GM20000 (cell line): ENCODE results near the gene IL2RA.

ENCODE experiments used
- DNase-seq: peaks from one replicate; pipeline ENCODE4 v3.0.0; 2012; ENCODE audit warnings: low spot score
- TF ChIP-seq, protein P1 (sequence below): IDR thresholded peaks from 2 replicates; pipeline ENCODE4 v1.5.1; 2012; ENCODE audit warnings: mild to moderate bottlenecking, control low read depth; ENCODE audit errors: extremely low read depth, missing control alignments

The IL2RA gene

DNA sequence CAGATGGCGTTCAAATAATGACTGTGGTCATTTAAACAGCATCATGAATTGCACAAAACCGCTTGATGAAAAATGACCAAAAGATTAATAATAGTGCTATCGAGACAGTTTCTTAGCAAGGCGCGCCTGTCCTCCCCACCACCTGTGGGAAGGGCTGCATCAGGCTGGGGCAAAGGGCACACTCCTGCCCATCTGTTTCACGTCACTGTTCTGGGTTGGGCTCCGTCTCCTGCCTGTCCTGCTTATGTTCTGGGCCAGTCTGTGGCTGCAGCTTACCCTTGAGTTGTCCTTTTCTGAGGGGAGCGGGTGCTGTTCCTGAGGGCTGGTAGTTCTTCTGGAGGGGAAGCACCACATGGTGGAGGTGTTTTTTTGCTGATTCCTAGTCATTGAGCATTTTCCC lies 40.0 kb upstream of the IL2RA start:
- TF ChIP-seq, protein P1, sequence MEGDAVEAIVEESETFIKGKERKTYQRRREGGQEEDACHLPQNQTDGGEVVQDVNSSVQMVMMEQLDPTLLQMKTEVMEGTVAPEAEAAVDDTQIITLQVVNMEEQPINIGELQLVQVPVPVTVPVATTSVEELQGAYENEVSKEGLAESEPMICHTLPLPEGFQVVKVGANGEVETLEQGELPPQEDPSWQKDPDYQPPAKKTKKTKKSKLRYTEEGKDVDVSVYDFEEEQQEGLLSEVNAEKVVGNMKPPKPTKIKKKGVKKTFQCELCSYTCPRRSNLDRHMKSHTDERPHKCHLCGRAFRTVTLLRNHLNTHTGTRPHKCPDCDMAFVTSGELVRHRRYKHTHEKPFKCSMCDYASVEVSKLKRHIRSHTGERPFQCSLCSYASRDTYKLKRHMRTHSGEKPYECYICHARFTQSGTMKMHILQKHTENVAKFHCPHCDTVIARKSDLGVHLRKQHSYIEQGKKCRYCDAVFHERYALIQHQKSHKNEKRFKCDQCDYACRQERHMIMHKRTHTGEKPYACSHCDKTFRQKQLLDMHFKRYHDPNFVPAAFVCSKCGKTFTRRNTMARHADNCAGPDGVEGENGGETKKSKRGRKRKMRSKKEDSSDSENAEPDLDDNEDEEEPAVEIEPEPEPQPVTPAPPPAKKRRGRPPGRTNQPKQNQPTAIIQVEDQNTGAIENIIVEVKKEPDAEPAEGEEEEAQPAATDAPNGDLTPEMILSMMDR: no peak
- no peak for DNase-seq

DNA sequence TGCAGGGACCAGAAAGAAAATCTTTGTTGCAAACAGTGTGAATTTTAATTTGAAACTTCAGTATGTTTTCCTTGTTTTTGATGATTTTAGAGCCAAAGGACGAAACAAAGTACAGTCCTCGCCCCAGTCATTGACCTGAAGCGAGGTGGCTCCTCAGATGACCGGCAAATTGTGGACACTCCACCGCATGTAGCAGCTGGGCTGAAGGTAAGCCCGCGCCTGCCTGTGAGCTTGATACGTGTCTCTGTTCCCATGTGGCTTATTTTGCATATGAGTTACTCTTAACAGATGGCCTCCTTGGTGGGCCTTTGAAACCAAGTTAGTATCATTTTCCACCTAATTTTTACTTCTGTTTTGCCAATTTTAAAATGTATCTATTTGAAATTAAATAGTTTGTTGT lies 39.0 kb upstream of the IL2RA start:
- DNase-seq: peak; percentile 56
- TF ChIP-seq, protein P1: no peak

DNA sequence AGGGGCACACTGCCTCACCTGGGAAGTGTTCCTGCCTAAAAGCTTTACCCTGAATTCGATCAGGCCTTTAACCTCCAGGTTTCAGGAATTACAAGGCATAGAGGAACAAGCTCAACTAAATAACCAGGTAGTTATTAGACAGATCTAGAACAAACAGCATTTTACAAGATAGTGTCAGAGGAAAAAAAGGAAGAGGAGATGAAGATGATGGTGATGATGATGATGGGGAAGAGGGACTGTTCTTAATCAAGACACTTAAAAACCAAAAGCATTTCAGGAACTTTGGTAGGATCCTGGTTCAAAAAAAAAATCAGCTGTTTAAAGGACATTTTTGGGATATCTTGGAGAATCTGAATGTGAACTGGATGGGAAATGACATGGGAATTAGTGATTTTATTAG lies 38.2 kb upstream of the IL2RA start:
- DNase-seq: no peak
- TF ChIP-seq, protein P1: no peak

DNA sequence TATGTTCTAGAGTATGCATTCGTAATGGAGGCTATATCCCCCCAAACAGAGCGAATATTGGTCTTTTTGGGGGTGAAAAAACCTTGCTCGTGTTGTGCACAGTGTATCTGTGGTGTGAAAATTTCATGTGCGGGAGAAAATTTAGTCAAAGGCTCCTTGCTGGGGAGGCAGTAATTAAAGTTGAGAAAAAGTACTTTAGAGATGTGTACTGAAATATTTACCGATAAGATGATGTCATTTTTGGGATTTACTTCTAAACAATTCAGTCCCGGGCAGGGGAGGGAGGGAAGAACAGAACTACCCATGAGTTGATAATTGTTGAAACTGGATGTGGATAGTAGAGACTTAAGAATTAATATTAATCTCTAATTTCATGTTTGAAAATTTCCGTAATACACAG lies 36.0 kb upstream of the IL2RA start:
- TF ChIP-seq, protein P1: no peak
- DNase-seq: no peak

DNA sequence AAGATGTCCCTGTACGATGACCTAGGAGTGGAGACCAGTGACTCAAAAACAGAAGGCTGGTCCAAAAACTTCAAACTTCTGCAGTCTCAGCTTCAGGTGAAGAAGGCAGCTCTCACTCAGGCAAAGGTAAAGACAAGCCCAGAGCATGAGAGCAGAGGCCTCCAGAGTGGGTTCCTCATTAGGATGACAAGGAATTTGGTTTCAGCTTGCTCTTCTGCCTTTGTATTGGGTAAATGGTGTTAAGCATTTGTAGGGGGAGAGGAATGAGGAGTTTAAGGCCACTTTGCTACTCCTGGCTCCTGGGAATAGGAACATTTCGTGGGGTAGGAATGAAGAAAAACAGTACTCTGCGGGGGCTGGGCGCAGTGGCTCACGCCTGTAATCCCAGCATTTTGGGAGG lies 34.9 kb upstream of the IL2RA start:
- TF ChIP-seq, protein P1: no peak
- no peak for DNase-seq

DNA sequence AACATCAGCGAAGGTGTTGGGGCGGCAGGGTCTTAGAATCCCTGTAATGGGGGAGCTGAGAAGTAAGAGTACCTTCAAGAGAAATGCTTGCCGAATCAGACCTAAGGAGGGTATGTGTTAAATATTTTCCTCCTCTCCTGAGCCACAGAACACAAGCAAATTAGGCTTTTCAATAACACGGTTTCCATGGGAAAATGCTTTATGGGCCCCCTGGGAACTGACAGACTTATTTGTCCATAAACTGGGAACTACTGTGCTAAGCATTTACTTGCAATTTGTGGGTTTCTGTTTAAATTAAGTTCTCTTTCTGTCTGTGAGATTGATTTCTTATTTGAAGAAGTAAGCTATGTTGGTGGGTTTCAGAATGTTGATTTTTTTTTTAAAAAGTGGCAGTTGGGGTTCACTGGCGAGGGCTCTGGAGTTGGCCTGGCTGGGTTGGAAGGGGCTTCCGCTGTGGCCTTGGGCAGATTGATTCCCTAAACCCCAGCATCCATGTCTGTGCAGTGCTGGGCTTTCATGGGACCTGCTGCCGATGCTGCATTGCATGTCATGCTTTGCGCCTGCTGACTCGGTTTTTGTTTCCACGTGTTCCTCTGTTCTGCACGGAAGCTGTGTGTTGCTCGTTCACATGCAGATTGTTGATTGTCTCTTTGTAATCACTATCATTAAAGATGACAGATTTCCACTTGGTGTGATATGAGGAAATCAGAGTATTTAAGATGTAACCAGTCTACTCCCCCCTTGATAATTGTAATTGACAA lies 33.8 kb upstream of the IL2RA start:
- TF ChIP-seq, protein P1: no peak
- DNase-seq: no peak

DNA sequence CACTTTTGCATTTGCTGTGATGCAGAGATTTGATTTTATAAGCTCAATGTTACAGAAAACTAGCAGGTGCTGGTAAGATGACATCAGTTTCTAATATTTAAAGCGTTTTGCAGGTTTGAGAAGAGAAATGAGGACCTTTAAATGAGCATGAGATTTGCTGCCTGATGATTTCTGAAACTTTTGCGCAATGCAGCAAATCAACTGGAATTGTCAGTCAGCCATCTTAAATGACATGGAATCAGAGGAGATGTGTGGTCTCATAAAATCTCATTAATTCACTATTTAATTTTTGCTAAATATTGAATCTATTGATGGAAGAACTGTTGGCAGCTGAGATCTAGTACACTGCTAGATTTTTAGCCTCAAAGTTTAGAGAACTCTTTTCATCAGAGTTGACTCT lies 30.6 kb upstream of the IL2RA start:
- no peak for DNase-seq
- TF ChIP-seq, protein P1: no peak
